Panc1 (cell line): ENCODE measurements around the gene AGT. TPM values are rescaled to one million over a fixed set of nuclear protein-coding genes. Genes with fewer than 3 reads are reported as not detected.

Experiments
- ATAC-seq: fragments of 200-7000 bp; cut with Tn5 transposase; 2 replicates; pipeline ENCODE4 v1.9.1; 2020; ENCODE audit warnings: mild to moderate bottlenecking, moderate library complexity
- BruUV-seq: library from RNA; stranded (reverse); fragments of 400-500 nt; replicated peaks from 2 replicates; lab custom pipeline; 2021; lab: Mats Ljungman, UMichigan
- CTCF ChIA-PET: fragments of 300-600 bp; sonication (Branson Sonifier 250); formaldehyde crosslinking; loops from one replicate; lab custom pipeline; 2022; ENCODE audit warnings: antibody characterized with exemption; lab: Charles Lee
- POLR2A ChIA-PET: fragments of 300-600 bp; sonication (Branson Sonifier 250); formaldehyde crosslinking; loops from one replicate; lab custom pipeline; 2022; ENCODE audit warnings: antibody characterized with exemption; lab: Charles Lee
- DNase-seq: peaks from one replicate; pipeline ENCODE4 v3.0.0-alpha.2; 2010; ENCODE audit warnings: low read depth, low spot score
- H3K27ac ChIP-seq: 2 replicates; pipeline ENCODE4 v1.5.1; 2011; ENCODE audit warnings: mild to moderate bottlenecking, low read length, inconsistent platforms
- H3K27me3 ChIP-seq: fragments of 200-500 bp; sonication (Bioruptor generic); 2 replicates; pipeline ENCODE4 v1.6.0; 2014; ENCODE audit warnings: low read length, inconsistent platforms; ENCODE audit not compliant: control insufficient read depth, insufficient read depth
- H3K36me3 ChIP-seq: fragments of 200-500 bp; sonication (Bioruptor generic); 2 replicates; pipeline ENCODE4 v1.5.1; 2014; ENCODE audit warnings: inconsistent platforms, mild to moderate bottlenecking, low read length, moderate library complexity; ENCODE audit not compliant: control insufficient read depth, insufficient read depth
- H3K4me1 ChIP-seq: 2 replicates; pipeline ENCODE4 v1.5.1; 2011; ENCODE audit warnings: inconsistent platforms, mild to moderate bottlenecking, low read length, moderate library complexity; ENCODE audit not compliant: control insufficient read depth, insufficient read depth
- H3K4me3 ChIP-seq, 2 experiments: 2 replicates each; pipeline ENCODE4 v1.5.1; 2011 to 2012; ENCODE audit warnings: low read depth in 2 of 2, low read length in 2 of 2, mild to moderate bottlenecking in 2 of 2, inconsistent platforms in 1 of 2, moderate library complexity in 1 of 2
- H3K9me3 ChIP-seq: fragments of 200-500 bp; sonication (Bioruptor generic); 2 replicates; pipeline ENCODE4 v1.5.1; 2014; ENCODE audit warnings: low read depth, mild to moderate bottlenecking, inconsistent platforms, low read length, moderate library complexity; ENCODE audit not compliant: control insufficient read depth, insufficient read depth
- POLR2AphosphoS5 ChIP-seq: IDR thresholded peaks from 2 replicates; pipeline ENCODE4 v1.6.1; 2012; ENCODE audit warnings: mild to moderate bottlenecking, low read depth, low read length, moderate library complexity
- SIN3A ChIP-seq: IDR thresholded peaks from 2 replicates; pipeline ENCODE4 v1.6.1; 2012; ENCODE audit warnings: low read depth, mild to moderate bottlenecking, low read length, moderate library complexity, borderline replicate concordance; ENCODE audit not compliant: insufficient read depth
- TCF7L2 ChIP-seq: IDR thresholded peaks from 2 replicates; pipeline ENCODE4 v1.6.1; 2011; ENCODE audit warnings: mild to moderate bottlenecking, low read depth, low read length, inconsistent platforms
- in situ Hi-C: cut with HindIII; loops from 2 replicates; pipeline ENCODE4 v1.10.0; 2016; ENCODE audit warnings: low sequenced_read_pairs, low pct_unique_long_range_greater_than_20kb
- intact Hi-C: fragments of 100-400 bp; cut with micrococcal nuclease; formaldehyde crosslinking; loops from one replicate; pipeline ENCODE4 v1.10.0; 2022; ENCODE audit not compliant: unreplicated experiment
- total RNA-seq: library from RNA; stranded (reverse); gene quantifications from one replicate; pipeline ENCODE4 v1.2.1, GENCODE V29; 2021; ENCODE audit not compliant: unreplicated experiment
- TF ChIP-seq, protein P1 (sequence below): fragments of 450-650 bp; IDR thresholded peaks from 2 replicates; pipeline ENCODE4 v1.5.1; 2017; ENCODE audit warnings: mild to moderate bottlenecking
- TF ChIP-seq, protein P2 (sequence below), 2 experiments: IDR thresholded peaks; 2 replicates each; pipeline ENCODE4 v1.6.1; 2011 to 2012; ENCODE audit warnings: low read depth in 2 of 2, control low read depth in 1 of 2, low read length in 1 of 2, mild to moderate bottlenecking in 1 of 2, moderate library complexity in 1 of 2; ENCODE audit not compliant: insufficient read depth in 1 of 2

The AGT gene
- total RNA-seq, 1 experiment from 2014 or later: 0.87 TPM

DNA sequence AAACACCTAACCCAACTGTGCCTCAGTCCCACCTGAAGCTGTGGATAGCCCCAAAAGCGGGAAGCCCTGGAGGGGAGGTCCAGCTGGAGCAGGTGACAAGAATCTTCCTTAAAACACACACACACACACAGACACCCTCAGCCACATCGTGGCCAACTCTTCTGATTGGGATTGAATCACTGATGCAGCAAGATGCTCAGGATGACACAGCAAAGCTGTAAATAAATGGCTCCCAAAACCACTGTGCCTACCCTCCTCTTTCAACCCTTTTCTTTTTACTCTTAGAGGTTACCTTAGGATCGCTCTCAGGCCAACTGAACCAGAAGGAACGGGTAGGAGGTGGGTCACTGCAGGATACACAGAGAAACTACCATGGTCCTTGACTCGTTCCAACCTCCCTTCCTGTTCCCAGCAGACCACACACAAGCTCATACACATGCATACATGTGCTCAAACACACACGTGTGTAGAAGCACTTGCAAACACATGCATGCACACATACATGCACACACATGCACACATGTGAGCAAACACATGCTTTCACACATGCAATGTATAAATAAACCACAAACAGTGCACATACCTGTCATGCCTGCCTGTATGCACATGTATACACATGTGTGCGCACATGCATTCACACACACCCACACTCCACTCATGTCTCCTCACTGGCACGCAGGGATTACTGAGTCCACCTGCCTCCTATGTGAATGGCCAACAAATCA lies 47.7 kb upstream of the AGT start:
- intact Hi-C loops: no loop called here
- in situ Hi-C loops: no loop called here
- ATAC-seq (no peak), DNase-seq (no peak)
- no peaks in the 10 kb centered on the region for H3K9me3 ChIP-seq
- no peaks in the 10 kb centered on the region for H3K4me1 ChIP-seq
- H3K36me3 ChIP-seq: no peaks in the 10 kb centered on the region
- H3K27ac ChIP-seq: no peak overlapping the region
- H3K27me3 ChIP-seq: no peaks in the 10 kb centered on the region
- no peak for TF ChIP-seq POLR2AphosphoS5
- no peak for TF ChIP-seq SIN3A
- TF ChIP-seq, protein P1, sequence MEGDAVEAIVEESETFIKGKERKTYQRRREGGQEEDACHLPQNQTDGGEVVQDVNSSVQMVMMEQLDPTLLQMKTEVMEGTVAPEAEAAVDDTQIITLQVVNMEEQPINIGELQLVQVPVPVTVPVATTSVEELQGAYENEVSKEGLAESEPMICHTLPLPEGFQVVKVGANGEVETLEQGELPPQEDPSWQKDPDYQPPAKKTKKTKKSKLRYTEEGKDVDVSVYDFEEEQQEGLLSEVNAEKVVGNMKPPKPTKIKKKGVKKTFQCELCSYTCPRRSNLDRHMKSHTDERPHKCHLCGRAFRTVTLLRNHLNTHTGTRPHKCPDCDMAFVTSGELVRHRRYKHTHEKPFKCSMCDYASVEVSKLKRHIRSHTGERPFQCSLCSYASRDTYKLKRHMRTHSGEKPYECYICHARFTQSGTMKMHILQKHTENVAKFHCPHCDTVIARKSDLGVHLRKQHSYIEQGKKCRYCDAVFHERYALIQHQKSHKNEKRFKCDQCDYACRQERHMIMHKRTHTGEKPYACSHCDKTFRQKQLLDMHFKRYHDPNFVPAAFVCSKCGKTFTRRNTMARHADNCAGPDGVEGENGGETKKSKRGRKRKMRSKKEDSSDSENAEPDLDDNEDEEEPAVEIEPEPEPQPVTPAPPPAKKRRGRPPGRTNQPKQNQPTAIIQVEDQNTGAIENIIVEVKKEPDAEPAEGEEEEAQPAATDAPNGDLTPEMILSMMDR: no peak
- no peak for TF ChIP-seq TCF7L2
- TF ChIP-seq, protein P2, sequence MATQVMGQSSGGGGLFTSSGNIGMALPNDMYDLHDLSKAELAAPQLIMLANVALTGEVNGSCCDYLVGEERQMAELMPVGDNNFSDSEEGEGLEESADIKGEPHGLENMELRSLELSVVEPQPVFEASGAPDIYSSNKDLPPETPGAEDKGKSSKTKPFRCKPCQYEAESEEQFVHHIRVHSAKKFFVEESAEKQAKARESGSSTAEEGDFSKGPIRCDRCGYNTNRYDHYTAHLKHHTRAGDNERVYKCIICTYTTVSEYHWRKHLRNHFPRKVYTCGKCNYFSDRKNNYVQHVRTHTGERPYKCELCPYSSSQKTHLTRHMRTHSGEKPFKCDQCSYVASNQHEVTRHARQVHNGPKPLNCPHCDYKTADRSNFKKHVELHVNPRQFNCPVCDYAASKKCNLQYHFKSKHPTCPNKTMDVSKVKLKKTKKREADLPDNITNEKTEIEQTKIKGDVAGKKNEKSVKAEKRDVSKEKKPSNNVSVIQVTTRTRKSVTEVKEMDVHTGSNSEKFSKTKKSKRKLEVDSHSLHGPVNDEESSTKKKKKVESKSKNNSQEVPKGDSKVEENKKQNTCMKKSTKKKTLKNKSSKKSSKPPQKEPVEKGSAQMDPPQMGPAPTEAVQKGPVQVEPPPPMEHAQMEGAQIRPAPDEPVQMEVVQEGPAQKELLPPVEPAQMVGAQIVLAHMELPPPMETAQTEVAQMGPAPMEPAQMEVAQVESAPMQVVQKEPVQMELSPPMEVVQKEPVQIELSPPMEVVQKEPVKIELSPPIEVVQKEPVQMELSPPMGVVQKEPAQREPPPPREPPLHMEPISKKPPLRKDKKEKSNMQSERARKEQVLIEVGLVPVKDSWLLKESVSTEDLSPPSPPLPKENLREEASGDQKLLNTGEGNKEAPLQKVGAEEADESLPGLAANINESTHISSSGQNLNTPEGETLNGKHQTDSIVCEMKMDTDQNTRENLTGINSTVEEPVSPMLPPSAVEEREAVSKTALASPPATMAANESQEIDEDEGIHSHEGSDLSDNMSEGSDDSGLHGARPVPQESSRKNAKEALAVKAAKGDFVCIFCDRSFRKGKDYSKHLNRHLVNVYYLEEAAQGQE (IDR thresholded peaks at IDR 0.05; ENCODE audit: insufficient read depth in 1 of 2, low read depth in 2 of 2, low read length in 1 of 2): no peak
- ChIA-PET CTCF (interaction anchor here (1.1 kb wide), 1 partner anchor 11 kb away, joined by 4 read pairs; no protein-coding TSS in a partner anchor), POLR2A (no interaction called here)
- no TSS peak for BruUV-seq
- no peak overlapping the region for H3K4me3 ChIP-seq

DNA sequence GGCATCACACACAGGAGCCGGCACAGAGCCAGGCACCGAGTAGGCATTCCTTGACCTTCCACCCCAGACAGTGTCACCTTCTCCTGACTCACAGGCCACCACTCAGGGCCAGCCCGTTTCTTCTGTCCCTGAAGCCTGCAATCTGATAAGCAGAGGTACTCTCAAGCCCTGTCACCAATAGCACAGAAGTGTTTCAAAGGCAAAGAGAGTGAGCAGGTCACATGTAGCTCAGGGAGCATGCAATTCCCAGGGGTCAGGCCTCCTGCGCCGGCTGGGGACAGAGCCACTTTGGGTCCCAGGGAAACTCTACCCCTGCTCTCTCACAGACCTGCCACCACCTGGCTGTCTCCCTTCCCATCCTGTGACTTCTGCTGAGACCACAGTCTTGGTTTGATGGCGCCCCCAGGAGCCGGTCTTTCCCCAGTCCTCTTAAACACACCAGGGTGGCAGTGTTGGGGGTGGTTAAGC lies 46.5 kb upstream of the AGT start:
- ChIA-PET CTCF (no interaction called here), POLR2A (no interaction called here)
- no peaks in the 10 kb centered on the region for H3K27me3 ChIP-seq
- TF ChIP-seq TCF7L2 (no peak), SIN3A (no peak), POLR2AphosphoS5 (no peak)
- TF ChIP-seq, protein P1: no peak
- TF ChIP-seq, protein P2 (IDR thresholded peaks at IDR 0.05; ENCODE audit: insufficient read depth in 1 of 2, low read depth in 2 of 2, low read length in 1 of 2): no peak
- no peak overlapping the region for H3K27ac ChIP-seq
- in situ Hi-C loops (no loop called here), intact Hi-C loops (no loop called here)
- DNase-seq (no peak), ATAC-seq (no peak)
- H3K4me3 ChIP-seq: no peak overlapping the region
- no peaks in the 10 kb centered on the region for H3K36me3 ChIP-seq
- H3K9me3 ChIP-seq: no peaks in the 10 kb centered on the region
- BruUV-seq: no TSS peak
- H3K4me1 ChIP-seq: no peaks in the 10 kb centered on the region
